ENCODE data around the gene HARBI1. TPM values are rescaled to one million over a fixed set of nuclear protein-coding genes. Genes with fewer than 3 reads are reported as not detected.

HARBI1 gene
- total and polyA plus RNA-seq, 2 of the 4 experiments (the other 2 are of a cell fraction) = 2.7 to 5.2 TPM

DNA sequence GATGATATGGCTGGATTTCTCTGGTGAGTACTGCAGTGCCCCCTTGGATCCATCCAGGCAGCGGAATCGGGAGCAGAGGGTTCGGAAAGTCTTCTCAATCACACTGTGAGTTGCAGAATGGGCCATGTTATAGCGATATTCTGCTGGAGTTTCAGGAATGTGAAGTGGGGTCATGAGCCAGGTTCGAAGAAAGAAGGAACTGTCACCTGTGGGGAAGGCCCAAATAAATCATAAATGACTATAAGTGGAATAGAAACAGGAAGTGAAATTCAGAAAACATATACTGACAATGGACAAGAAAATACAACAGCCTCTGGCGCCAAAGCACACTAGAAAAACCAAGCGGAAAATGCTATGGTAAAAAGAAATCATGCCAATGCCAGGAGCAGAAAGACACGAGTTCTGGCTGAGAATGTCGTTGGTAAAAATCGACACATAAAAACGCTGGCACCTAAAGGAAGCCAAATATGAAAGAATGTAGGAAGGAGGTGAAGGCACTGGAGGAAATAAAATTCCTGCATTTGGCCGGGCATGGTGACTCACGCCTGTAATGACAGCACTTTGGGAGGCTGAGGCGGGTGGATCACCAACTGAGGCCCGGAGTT lies 13.2 kb downstream of the HARBI1 start:
- Histone ChIP-seq H3K27ac (ENCODE audit: insufficient read depth, low read length) (no peak overlapping the region), H3K14ac (replicated peaks; ENCODE audit: low read depth, low read length) (no peak overlapping the region), H2BK15ac (ENCODE audit: low read depth, low read length) (no peak overlapping the region), H4K5ac (ENCODE audit: low read depth, low read length) (no peak overlapping the region), H3K4me2 (ENCODE audit: low read depth, low read length) (no peak overlapping the region), H2BK20ac (ENCODE audit: low read depth, low read length) (no peak overlapping the region), H3K9me3 (ENCODE audit: control insufficient read depth, insufficient read depth, low read length) (no peaks in the 10 kb centered on the region), H2BK5ac (ENCODE audit: low read depth, low read length, poor library complexity, severe bottlenecking) (no peak overlapping the region), H3K56ac (ENCODE audit: extremely low read depth, insufficient read depth, low read length) (no peak overlapping the region), H4K20me1 (ENCODE audit: insufficient read depth, low read length) (no peaks in the 10 kb centered on the region), H2AK5ac (ENCODE audit: low read depth, low read length) (no peak overlapping the region), H3K18ac (ENCODE audit: low read depth, low read length) (no peak overlapping the region), H3K9me1 (ENCODE audit: insufficient read depth, low read length) (0 out of 2 replicates have a peak, but pooled peaks cover 3% of the 10 kb centered on the region), H4K91ac (ENCODE audit: insufficient read depth, low read depth, low read length) (no peak overlapping the region), H3K79me1 (ENCODE audit: low read depth in 1 of 2, low read length in 2 of 2) (peaks cover 0 to 3% of the 10 kb centered on the region in 2 experiments; a peak in 1 of 4 replicates), H4K8ac (ENCODE audit: low read depth in 2 of 2, low read length in 2 of 2) (no peak overlapping the region), H3K9ac (ENCODE audit: low read depth, low read length) (no peak overlapping the region), H3K23ac (ENCODE audit: low read depth, low read length) (no peak overlapping the region), H3K27me3 (ENCODE audit: control insufficient read depth, insufficient read depth, low read length) (no peaks in the 10 kb centered on the region), H3K4me1 (ENCODE audit: control insufficient read depth, insufficient read depth, low read length) (0 out of 2 replicates have a peak, but pooled peaks cover 1% of the 10 kb centered on the region), H3K4ac (ENCODE audit: low read depth, low read length) (no peak overlapping the region), H2AFZ (replicated peaks; ENCODE audit: low read length, poor library complexity) (no peak overlapping the region), H3K4me3 (ENCODE audit: insufficient read depth, low read depth, low read length) (no peak overlapping the region), H3K36me3 (ENCODE audit: control insufficient read depth, insufficient read depth, low read length) (0 out of 2 replicates have a peak, but pooled peaks cover 4% of the 10 kb centered on the region), H2AK9ac (replicated peaks; ENCODE audit: low read depth, low read length, poor library complexity) (no peak overlapping the region), H2BK120ac (ENCODE audit: low read depth, low read length) (no peak overlapping the region)
- ATAC-seq (ENCODE audit: low read depth) = no peak
- 86% methylated on average over 4 of the region's 15 CpGs; no CpG with 5 or more reads in 1 of the 2 experiments for WGBS, 2 experiments (ENCODE audit: extremely low coverage in 2 of 2, insufficient read length in 1 of 2)
- dilution Hi-C loops (cut with HindIII; ENCODE audit: low sequenced_read_pairs, unreplicated experiment) (no loop called here), intact Hi-C loops (cut with micrococcal nuclease) (no loop called here), in situ Hi-C loops (cut with MboI; ENCODE audit: low sequenced_read_pairs) (no loop called here)
- ChIA-PET CTCF (no interaction called here), POLR2A (ENCODE audit: unreplicated experiment) (no interaction called here)
- no peak for DNase-seq
- no TSS peak for BruUV-seq (replicated peaks)
- TF ChIP-seq NFE2L2 (IDR thresholded peaks at IDR 0.05; ENCODE audit: low read depth, low read length) (no peak), CHD1 (IDR thresholded peaks at IDR 0.05; ENCODE audit: low read depth, low read length) (no peak), USF2 (IDR thresholded peaks at IDR 0.05; ENCODE audit: low read depth, low read length) (no peak), MAFK (IDR thresholded peaks at IDR 0.05; ENCODE audit: low read depth, low read length) (no peak), RAD21 (IDR thresholded peaks at IDR 0.05; ENCODE audit: low read length) (no peak)

Measured in IMR-90 (cell line).